ENCODE data around the gene CHD5.

Gene CHD5

GRCh38 chr1:6110326-6110725 is 69.8 kb downstream of the CHD5 start:
- no peak for DNase-seq

DNA sequence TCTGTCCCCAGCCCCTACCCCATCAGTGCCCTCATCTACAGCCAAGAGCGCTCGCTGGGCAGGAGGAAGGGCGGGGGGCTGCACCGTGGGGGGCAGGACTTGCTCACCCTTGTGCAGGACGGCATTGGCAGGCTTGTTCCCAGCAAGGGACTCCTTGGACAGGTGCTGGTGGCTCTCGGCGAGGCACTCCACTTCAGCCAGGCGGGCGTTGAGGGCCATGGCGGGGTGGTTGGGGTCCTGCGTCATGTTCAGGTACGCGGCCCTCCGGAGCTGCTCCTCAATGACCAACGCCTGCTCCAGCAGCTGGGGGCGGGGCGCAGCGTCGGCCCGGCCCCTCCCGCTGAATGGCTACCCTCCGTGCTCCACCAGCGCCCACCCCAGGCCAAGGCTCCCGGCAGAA is 70.4 kb downstream of the CHD5 start:
- no peak for DNase-seq

GRCh38 chr1:6108937-6109614 is 71.0 kb downstream of the CHD5 start:
- DNase-seq, result no peak

DNA sequence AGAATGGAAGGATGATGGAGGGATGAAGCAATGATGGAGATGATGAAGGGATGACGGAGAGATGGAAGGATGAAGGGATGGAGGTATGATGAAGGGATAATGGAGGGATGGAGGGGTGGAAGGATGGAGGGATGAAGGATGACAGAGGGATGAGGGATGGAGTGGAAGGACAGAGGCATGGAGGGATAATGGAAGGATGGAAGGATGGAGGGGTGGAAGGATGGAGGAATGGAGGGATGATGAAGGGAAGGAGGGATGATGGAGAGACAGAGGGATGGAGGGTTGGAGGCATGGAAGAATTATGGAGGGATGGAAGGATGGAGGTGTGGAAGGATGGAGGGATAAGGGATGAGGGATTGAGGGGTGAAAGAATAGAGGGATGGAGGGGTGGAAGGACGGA is 71.6 kb downstream of the CHD5 start:
- DNase-seq, result no peak

GRCh38 chr1:6107409-6108356 is 72.4 kb downstream of the CHD5 start:
- DNase-seq, result no peak

- DNase-seq, result no peak
Measured at GRCh38 chr1:6106977-6107376, 73.1 kb downstream of the CHD5 start.

DNA sequence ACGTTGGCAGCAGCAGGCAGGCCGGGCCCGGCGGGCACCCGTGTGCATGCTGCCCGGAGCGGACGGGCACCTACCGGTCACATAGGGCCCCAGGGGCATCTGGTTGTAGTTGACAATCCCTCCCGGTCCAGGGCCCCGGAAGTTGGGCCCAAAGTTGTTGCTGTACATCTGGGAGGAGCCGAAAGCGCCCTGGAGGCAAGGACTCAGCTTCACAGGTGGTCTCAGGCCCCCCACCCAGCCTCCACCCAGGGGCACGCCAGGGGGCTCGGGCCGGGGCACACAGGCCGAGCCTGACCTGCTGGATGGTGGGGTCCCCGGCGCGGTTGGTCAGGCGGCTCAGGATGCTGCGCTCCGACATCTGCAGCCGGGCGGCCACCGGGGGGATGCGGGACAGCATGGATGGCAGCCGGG is 73.8 kb downstream of the CHD5 start:
- DNase-seq, result no peak

GRCh38 chr1:6105763-6106162 is 74.4 kb downstream of the CHD5 start:
- no peak for DNase-seq

GRCh38 chr1:6105218-6105679 is 74.9 kb downstream of the CHD5 start:
- DNase-seq, result no peak

DNA sequence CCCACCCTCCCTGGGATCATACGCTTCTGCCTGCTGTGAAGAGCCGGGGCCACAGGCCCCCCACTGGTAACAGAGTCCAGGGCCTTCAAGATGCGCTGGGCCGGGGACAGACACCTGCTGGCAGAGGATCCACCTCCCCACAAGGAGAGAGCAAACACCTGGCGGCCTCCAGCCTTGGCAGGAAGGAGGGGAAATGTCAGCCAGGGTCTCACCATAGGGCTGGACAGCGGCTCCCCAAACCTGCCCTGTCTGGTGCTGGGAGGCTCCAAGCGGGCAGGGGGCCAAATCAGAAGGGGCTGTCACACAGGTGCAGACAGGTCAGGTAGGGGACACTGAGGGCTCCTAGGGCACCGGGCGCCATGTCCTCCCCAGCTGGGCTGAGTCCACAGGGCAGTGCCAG is 75.5 kb downstream of the CHD5 start:
- no peak for DNase-seq

DNA sequence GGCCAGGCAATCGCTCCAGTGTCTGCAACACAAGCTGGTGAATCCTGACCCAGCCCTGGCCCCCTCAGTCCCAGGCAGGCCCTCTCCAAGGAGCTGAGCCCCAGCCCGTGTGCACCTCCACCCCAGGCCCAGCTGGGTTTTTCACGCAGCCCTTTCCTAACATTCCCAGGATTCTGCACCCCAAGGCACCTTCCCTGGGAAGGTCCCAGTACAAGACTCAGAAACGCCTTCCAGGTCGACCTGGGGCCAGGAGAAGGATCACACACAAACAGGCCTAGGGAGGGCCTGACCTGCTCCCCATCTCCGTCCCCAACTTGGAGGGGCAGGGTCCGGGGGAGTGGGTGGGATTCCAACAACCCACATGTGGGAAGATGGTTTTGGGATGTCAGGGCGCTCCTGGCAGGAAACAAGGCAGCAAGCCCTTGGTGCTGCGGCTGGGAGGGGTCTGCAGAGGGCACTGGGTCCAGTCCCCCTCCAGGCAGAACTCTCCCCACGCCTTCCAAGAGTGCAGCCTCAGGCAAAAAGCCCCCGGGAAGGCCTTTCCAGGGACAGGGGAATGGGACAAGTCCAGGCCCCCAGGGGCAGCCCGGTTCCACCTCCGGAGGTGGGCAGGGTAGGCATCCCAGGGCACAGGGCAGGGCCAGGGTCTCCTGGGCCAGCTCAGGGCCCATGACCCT is 76.1 kb downstream of the CHD5 start:
- no peak for DNase-seq

- no peak for DNase-seq
Measured at GRCh38 chr1:6103111-6103853, 76.8 kb downstream of the CHD5 start.

DNA sequence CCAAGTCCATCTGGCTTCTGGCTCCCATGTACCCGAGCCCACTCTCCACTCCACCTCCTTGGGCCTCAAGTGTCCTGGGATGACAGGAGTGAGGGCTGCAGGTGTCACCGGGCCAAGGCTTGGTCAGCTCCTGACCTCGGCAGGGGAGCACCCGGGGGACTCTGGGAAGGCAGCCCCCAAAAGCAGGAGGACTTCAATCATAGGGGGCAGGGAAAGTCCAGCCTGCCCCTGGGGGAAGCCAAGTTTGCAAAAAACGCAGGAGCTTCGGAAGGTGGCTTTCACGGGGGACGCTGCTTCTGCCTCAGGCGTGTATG is 77.6 kb downstream of the CHD5 start:
- no peak for DNase-seq

- no peak for DNase-seq
Measured at GRCh38 chr1:6101826-6102531, 78.1 kb downstream of the CHD5 start.

GRCh38 chr1:6100861-6101783 is 79.0 kb downstream of the CHD5 start:
- no peak for DNase-seq

- DNase-seq, result no peak
Measured at GRCh38 chr1:6099787-6100765, 80.0 kb downstream of the CHD5 start.

DNA sequence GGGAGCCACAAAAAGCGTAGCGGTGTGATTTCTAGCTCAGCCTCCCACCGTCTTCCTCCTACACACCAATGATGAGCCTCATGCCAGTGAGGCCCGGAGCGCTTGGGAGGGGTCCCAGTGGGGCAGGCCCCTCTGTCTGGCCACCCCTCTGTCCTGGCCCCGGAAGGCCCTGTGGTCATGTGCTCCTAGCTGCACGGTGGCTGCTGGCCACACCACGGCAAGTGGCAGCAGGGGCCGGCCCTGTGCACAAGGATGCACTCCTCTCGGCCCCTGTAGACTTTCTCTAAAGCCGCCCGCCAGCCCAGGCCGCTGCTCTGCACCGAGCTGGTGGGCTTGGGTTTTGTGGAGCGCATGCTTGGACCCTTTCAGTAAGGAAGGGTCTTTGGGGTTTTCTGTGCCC is 80.8 kb downstream of the CHD5 start:
- no peak for DNase-seq

DNA sequence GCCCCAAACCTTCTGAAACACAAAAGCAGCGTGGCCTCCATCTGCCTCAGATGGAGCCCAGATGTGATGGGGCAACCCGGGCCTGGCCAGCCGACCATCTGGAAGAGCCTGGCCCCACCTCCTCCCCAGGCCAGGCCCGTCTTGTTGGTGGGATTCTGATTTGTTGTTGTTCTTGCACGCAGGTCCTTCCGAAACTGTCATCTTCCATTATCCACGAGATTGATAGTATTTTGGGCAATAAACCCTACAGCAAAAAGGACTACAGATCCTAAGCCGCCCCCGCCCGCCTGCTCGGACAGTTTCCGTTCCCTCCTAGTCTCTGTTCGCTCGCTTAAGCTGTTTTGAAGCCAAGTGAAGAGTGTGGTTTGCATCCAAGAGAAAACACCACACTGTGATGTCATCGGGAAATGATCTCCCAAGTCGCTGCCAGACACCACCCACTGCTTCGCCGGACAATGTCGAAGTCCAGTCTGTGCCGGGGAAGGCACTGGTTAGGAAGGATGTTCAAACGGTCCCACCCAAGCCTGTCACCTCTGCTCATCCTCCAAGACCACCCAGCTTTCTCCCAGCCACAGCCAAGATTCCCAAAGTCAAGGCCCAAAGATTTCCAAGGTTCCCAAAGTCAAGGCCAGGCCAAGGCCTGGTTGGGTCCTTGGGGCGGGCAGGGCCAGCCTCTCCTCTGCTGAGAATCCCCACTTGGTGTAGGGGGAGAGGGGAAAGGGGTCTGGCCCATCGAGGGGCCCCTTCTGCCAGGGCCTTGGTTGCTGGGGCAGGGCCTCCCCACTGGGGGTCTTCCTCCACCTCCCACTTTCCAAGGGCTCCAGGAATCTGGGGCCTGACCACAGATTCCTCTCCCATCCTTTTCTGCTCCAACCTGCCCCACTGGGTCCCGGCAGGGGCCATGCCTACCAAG is 81.6 kb downstream of the CHD5 start:
- DNase-seq, result no peak
